Measurements from ENCODE around the gene PLAAT2. TPM values are rescaled to one million over a fixed set of nuclear protein-coding genes. Genes with fewer than 3 reads are reported as not detected.
"Not testable (repeated sequence)": the region's sequence is repeated elsewhere in the genome, so short reads cannot be mapped to it uniquely, and the experiment has no call there.

Gene PLAAT2
- total RNA-seq, 1 experiment from 2014 or later = 0.52 TPM

DNA sequence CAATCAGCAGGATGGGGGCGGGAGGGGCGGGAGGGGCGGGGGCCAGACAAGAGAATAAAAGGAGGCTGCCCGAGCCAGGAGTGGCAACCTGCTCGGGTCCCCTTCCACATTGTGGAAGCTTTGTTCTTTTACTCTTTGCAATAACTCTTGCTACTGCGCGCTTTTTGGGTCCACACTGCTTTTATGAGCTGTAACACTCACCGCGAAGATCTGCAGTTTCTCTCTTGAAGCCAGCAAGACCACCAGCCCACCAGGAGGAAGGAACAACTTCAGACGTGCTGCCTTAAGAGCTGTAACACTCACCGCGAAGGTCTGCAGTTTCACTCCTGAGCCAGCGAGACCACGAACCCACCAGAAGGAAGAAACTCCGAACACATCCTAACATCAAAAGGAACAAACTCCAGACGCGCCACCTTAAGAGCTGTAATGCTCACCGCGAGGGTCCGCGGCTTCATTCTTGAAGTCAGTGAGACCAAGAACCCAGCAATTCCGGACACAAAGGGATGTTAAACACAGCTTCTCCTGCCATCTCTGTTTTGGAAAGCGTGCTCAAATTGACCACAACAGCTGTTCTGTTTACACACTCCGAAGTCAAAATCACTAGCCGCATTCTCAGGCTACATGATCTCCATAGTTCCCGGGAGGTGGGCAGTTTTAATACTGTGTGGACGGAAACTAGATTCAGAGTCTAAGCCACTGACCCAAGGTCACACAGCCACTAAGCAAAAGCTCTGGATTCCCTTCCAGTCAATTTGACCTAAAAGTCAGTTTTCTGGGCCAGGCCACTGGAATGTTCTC, 11.9 kb downstream of the PLAAT2 start:
- H3K9me3 Mint-ChIP-seq = peaks cover 3 to 9% of the 10 kb centered on the region in 2 experiments; a peak in 2 of 5 replicates
- no peak overlapping the region for H3K56ac ChIP-seq (ENCODE audit: insufficient read length, low read depth, low read length)
- H3K4ac ChIP-seq (ENCODE audit: low read depth, low read length) = no peak overlapping the region
- peak overlapping the region in 1 of 3 experiments; percentile 61; a peak in 1 of 7 replicates for H3K27ac Mint-ChIP-seq
- H3K36me3 Mint-ChIP-seq (ENCODE audit: insufficient read depth in 1 of 3, low read depth in 3 of 3) = peaks cover 0 to 6% (median 0%) of the 10 kb centered on the region in 3 experiments; a peak in 4 of 7 replicates
- no peak overlapping the region for H2BK120ac ChIP-seq (ENCODE audit: low read depth, low read length, poor library complexity, severe bottlenecking)
- TF ChIP-seq, protein P1, sequence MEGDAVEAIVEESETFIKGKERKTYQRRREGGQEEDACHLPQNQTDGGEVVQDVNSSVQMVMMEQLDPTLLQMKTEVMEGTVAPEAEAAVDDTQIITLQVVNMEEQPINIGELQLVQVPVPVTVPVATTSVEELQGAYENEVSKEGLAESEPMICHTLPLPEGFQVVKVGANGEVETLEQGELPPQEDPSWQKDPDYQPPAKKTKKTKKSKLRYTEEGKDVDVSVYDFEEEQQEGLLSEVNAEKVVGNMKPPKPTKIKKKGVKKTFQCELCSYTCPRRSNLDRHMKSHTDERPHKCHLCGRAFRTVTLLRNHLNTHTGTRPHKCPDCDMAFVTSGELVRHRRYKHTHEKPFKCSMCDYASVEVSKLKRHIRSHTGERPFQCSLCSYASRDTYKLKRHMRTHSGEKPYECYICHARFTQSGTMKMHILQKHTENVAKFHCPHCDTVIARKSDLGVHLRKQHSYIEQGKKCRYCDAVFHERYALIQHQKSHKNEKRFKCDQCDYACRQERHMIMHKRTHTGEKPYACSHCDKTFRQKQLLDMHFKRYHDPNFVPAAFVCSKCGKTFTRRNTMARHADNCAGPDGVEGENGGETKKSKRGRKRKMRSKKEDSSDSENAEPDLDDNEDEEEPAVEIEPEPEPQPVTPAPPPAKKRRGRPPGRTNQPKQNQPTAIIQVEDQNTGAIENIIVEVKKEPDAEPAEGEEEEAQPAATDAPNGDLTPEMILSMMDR (conservative IDR thresholded peaks at IDR 0.05) = no peak
- H3K27ac ChIP-seq (ENCODE audit: insufficient read length, low read depth, low read length) = no peak overlapping the region
- H3K14ac ChIP-seq (ENCODE audit: insufficient read depth, low read length) = no peak overlapping the region
- no peaks in the 10 kb centered on the region for H3K79me2 ChIP-seq (ENCODE audit: insufficient read depth, low read length)
- no peaks in the 10 kb centered on the region for H3K27me3 Mint-ChIP-seq (ENCODE audit: low read depth)
- no peak for DNase-seq
- no peak overlapping the region for H4K91ac ChIP-seq (ENCODE audit: insufficient read length, low read depth, low read length)
- no peak overlapping the region for H2AFZ ChIP-seq (ENCODE audit: low read length)
- H3K4me1 ChIP-seq (ENCODE audit: insufficient read depth, low read length) = no peaks in the 10 kb centered on the region
- peaks cover 29 to 34% of the 10 kb centered on the region in 2 experiments for H3K4me1 Mint-ChIP-seq
- no peaks in the 10 kb centered on the region for H3K27me3 ChIP-seq (ENCODE audit: insufficient read depth, low read length)
- no peak overlapping the region for H3K23ac ChIP-seq (ENCODE audit: insufficient read length, low read depth, low read length)
- no peak overlapping the region for H2AK5ac ChIP-seq (ENCODE audit: insufficient read length, low read length)
- H3K9ac ChIP-seq (ENCODE audit: extremely low read depth, insufficient read length, low read length) = no peak overlapping the region
- H2BK12ac ChIP-seq (ENCODE audit: insufficient read length, low read depth, low read length) = no peak overlapping the region
- no peak overlapping the region for H4K8ac ChIP-seq (replicated peaks; ENCODE audit: insufficient read length, low read depth, low read length)
- no peaks in the 10 kb centered on the region for H3K9me3 ChIP-seq (ENCODE audit: control insufficient read depth, low read depth, low read length)
- no peak overlapping the region for H2BK20ac ChIP-seq (ENCODE audit: low read depth, low read length, poor library complexity, severe bottlenecking)
- no peak overlapping the region for H3K4me2 ChIP-seq (ENCODE audit: insufficient read depth, insufficient read length, low read length)
- no peak overlapping the region for H2BK15ac ChIP-seq (ENCODE audit: low read depth, low read length)
- H4K20me1 ChIP-seq (ENCODE audit: control insufficient read depth, insufficient read depth, insufficient read length) = no peaks in the 10 kb centered on the region
- no peak overlapping the region for H3T11ph ChIP-seq (ENCODE audit: low read length)
- H4K5ac ChIP-seq (ENCODE audit: insufficient read length, low read depth, low read length) = no peak overlapping the region
- no CpG with 5 or more reads among the region's 27 CpGs for WGBS (ENCODE audit: extremely low coverage, insufficient read length, low lambda C conversion rate)
- H3K18ac ChIP-seq (ENCODE audit: insufficient read length, low read depth, low read length) = no peak overlapping the region
- no peak overlapping the region for H3K4me3 Mint-ChIP-seq
- H3K79me1 ChIP-seq (ENCODE audit: insufficient read depth, low read depth, low read length, poor library complexity, severe bottlenecking) = no peaks in the 10 kb centered on the region
- no peaks in the 10 kb centered on the region for H3K23me2 ChIP-seq (ENCODE audit: insufficient read length, low read depth, low read length, poor library complexity, severe bottlenecking)
- H2BK5ac ChIP-seq (ENCODE audit: insufficient read length, low read length) = no peak overlapping the region

DNA sequence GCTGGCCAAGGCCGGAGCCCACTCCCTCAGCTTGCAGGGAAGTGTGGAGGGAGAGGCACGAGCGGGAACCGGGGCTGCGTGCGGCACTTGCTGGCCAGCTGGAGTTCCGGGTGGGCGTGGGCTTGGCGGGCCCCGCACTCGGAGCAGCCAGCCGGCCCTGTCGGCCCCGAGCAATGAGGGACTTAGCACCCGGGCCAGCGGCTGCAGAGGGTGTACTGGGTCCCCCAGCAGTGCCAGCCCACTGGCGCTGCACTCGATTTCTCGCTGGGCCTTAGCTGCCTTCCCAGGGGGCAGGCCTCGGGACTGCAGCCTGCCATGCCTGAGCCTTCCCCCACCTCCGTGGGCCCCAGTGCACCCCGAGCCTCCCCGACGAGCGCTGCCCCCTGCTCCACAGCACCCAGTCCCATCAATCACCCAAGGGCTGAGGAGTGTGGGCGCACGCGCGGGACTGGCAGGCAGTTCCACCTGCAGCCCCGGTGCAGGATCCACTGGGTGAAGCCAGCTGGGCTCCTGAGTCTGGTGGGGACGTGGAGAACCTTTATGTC, 13.0 kb downstream of the PLAAT2 start:
- no CpG with 5 or more reads among the region's 31 CpGs for WGBS (ENCODE audit: extremely low coverage, insufficient read length, low lambda C conversion rate)
- not testable (repeated sequence) for H4K8ac ChIP-seq (replicated peaks; ENCODE audit: insufficient read length, low read depth, low read length); H3K27ac Mint-ChIP-seq; DNase-seq; H3K23me2 ChIP-seq (ENCODE audit: insufficient read length, low read depth, low read length, poor library complexity, severe bottlenecking); H3K14ac ChIP-seq (ENCODE audit: insufficient read depth, low read length); H3K18ac ChIP-seq (ENCODE audit: insufficient read length, low read depth, low read length); H2BK120ac ChIP-seq (ENCODE audit: low read depth, low read length, poor library complexity, severe bottlenecking); H2BK15ac ChIP-seq (ENCODE audit: low read depth, low read length); H3T11ph ChIP-seq (ENCODE audit: low read length); H4K91ac ChIP-seq (ENCODE audit: insufficient read length, low read depth, low read length); H3K4me1 ChIP-seq (ENCODE audit: insufficient read depth, low read length); H4K20me1 ChIP-seq (ENCODE audit: control insufficient read depth, insufficient read depth, insufficient read length); H3K9me3 ChIP-seq (ENCODE audit: control insufficient read depth, low read depth, low read length); H2BK20ac ChIP-seq (ENCODE audit: low read depth, low read length, poor library complexity, severe bottlenecking); H2AK5ac ChIP-seq (ENCODE audit: insufficient read length, low read length); H2AFZ ChIP-seq (ENCODE audit: low read length); H2BK12ac ChIP-seq (ENCODE audit: insufficient read length, low read depth, low read length); H3K36me3 Mint-ChIP-seq (ENCODE audit: insufficient read depth in 1 of 3, low read depth in 3 of 3); H3K4me3 Mint-ChIP-seq; H3K4ac ChIP-seq (ENCODE audit: low read depth, low read length); H3K79me1 ChIP-seq (ENCODE audit: insufficient read depth, low read depth, low read length, poor library complexity, severe bottlenecking); H3K4me2 ChIP-seq (ENCODE audit: insufficient read depth, insufficient read length, low read length); H3K27me3 Mint-ChIP-seq (ENCODE audit: low read depth); H3K9me3 Mint-ChIP-seq; H3K56ac ChIP-seq (ENCODE audit: insufficient read length, low read depth, low read length); H3K27me3 ChIP-seq (ENCODE audit: insufficient read depth, low read length); H3K79me2 ChIP-seq (ENCODE audit: insufficient read depth, low read length); H3K9ac ChIP-seq (ENCODE audit: extremely low read depth, insufficient read length, low read length); H3K27ac ChIP-seq (ENCODE audit: insufficient read length, low read depth, low read length); H3K23ac ChIP-seq (ENCODE audit: insufficient read length, low read depth, low read length); H2BK5ac ChIP-seq (ENCODE audit: insufficient read length, low read length); H4K5ac ChIP-seq (ENCODE audit: insufficient read length, low read depth, low read length)
- peaks cover 25 to 28% of the 10 kb centered on the region in 2 experiments for H3K4me1 Mint-ChIP-seq
